ENCODE data around the gene PKNOX2.
"Not testable (repeated sequence)": the region's sequence is repeated elsewhere in the genome, so short reads cannot be mapped to it uniquely, and the experiment has no call there.

PKNOX2 gene

DNA sequence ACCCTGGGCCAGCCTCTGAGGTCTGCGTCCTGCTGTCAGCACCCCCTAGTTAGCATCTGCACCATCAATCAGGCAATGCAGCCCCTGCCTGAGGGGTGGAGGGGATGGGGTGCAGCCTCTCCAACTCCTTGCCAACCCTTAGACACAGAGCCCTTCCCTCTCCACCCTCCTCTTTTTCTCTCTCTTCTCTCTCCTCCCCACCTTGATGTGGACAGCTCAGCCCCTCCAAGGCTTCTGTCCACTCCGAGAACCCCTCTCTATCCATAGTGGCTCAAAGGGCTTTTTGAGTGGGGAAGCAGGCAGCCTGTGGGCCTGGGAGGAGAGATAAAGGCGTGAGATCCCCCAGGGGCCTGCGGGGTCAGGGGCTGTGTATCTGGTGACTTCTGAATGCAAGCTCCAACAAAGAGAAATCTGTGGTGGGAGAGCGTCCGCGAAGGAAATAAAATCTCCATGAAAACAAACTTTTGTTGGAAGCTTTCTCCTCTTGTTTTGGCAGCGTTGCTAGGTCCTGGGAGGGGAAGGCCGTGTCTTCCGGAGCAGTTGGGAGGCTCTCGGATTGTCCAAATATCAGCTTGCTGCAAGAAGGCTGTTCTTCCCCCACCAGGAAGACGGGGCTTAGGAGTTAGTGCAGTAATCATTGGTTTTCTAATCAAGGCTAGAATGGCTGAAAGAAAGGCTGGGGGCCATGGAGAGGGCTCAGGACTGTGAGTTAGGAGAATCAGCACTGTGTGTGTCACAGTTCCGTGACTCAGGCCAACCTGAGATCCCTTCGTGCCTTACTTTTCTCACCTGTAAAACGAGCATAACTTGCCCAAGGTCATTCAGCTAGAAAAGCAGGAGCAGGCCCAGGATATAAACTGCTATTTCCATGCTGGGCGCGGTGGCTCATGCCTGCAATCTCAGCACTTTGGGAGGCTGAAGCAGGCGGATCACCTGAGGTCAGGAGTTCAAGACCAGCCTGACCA lies 50.3 kb downstream of the PKNOX2 start:
- Histone ChIP-seq H3K9me3 (no peaks in the 10 kb centered on the region), H3K27ac (no peak overlapping the region), H3K4me3 (ENCODE audit: low read depth in 1 of 2, low read length in 1 of 2) (no peak overlapping the region), H3K36me3 (no peaks in the 10 kb centered on the region), H3K27me3 (peaks cover 34% of the 10 kb centered on the region), H3K4me1 (ENCODE audit: control insufficient read depth in 1 of 2, insufficient read depth in 1 of 2, low read depth in 1 of 2, low read length in 1 of 2) (no peaks in the 10 kb centered on the region)
- TF ChIP-seq CTCF (IDR thresholded peaks at IDR 0.05), result no peak

DNA sequence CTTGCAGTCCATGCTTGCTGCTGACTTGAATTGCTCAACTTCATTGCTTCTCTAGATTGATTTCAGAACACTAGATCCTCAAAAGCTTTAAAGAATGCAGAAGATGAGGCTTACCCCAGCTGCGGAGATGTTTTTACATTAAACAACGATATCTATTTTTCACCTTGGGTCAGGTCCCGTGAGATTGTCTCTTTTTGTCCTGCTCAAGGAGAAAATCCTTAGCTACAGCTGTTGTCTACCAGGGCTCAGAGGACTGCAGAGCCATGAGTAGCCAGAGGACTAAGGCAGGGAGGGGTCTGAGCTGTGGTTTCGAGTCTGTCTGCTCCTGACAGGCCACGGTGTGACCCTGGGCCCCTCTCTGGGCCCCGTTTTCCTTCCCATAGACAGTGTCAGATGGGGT lies 51.4 kb downstream of the PKNOX2 start:
- Histone ChIP-seq H3K9me3 (no peaks in the 10 kb centered on the region), H3K4me1 (ENCODE audit: control insufficient read depth in 1 of 2, insufficient read depth in 1 of 2, low read depth in 1 of 2, low read length in 1 of 2) (no peaks in the 10 kb centered on the region), H3K4me3 (ENCODE audit: low read depth in 1 of 2, low read length in 1 of 2) (no peak overlapping the region), H3K36me3 (no peaks in the 10 kb centered on the region), H3K27me3 (peaks cover 28% of the 10 kb centered on the region), H3K27ac (no peak overlapping the region)
- no peak for TF ChIP-seq CTCF (IDR thresholded peaks at IDR 0.05)

DNA sequence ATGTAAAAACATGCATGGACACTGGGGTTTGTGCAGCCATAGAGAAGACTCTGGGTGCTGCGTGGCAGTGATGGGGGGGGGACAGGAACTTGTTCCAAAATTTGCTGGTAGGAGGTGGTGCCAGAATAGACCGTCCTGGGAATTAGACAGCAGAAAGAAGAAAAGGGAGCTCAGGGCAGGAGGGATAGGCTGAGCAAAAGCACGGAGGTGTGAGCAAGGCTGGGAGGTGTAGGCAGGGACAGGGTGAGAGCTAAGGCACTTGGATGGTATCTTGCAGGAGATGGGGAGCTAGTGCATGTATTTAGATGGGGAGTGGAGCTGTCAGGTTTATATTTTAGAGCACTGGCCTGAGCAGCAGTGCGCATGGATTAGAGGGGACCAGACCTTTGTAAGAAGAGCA lies 53.8 kb downstream of the PKNOX2 start:
- Histone ChIP-seq H3K4me1 (ENCODE audit: control insufficient read depth in 1 of 2, insufficient read depth in 1 of 2, low read depth in 1 of 2, low read length in 1 of 2) (no peaks in the 10 kb centered on the region), H3K27ac (no peak overlapping the region), H3K4me3 (ENCODE audit: low read depth in 1 of 2, low read length in 1 of 2) (no peak overlapping the region), H3K27me3 (peaks cover 24% of the 10 kb centered on the region), H3K9me3 (no peaks in the 10 kb centered on the region), H3K36me3 (no peaks in the 10 kb centered on the region)
- no peak for TF ChIP-seq CTCF (IDR thresholded peaks at IDR 0.05)

- no peaks in the 10 kb centered on the region for H3K9me3 ChIP-seq
- no peak for TF ChIP-seq CTCF (IDR thresholded peaks at IDR 0.05)
- no peaks in the 10 kb centered on the region for H3K4me1 ChIP-seq (ENCODE audit: control insufficient read depth in 1 of 2, insufficient read depth in 1 of 2, low read depth in 1 of 2, low read length in 1 of 2)
- H3K4me3 ChIP-seq (ENCODE audit: low read depth in 1 of 2, low read length in 1 of 2), result no peak overlapping the region
- H3K36me3 ChIP-seq, result no peaks in the 10 kb centered on the region
- H3K27me3 ChIP-seq, result peaks cover 3% of the 10 kb centered on the region
- no peak overlapping the region for H3K27ac ChIP-seq
Measured at GRCh38 chr11:125221461-125221860, 56.9 kb downstream of the PKNOX2 start.

DNA sequence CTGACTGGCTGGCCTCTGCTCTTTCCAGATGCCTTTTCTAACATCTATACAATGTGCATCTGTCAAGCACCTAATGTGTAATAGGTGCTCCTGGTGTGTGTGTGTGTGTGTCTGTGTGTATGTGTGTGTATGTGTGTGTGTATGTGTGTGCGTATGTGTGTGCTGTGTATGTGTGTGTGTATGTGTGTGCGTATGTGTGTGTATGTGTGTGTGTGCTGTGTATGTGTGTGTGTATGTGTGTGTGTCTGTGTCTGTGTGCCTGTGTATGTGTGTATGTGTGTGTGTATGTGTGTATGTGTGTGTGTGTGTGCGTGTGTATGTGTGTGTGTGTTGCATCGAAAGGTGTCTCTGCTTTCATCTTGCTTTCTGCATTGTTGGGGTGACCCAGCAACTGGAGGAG lies 57.9 kb downstream of the PKNOX2 start:
- H3K4me3 ChIP-seq (ENCODE audit: low read depth in 1 of 2, low read length in 1 of 2), result no peak overlapping the region
- TF ChIP-seq CTCF (IDR thresholded peaks at IDR 0.05), result no peak
- H3K9me3 ChIP-seq, result no peaks in the 10 kb centered on the region
- no peaks in the 10 kb centered on the region for H3K36me3 ChIP-seq
- H3K27ac ChIP-seq, result no peak overlapping the region
- H3K27me3 ChIP-seq, result no peaks in the 10 kb centered on the region
- H3K4me1 ChIP-seq (ENCODE audit: control insufficient read depth in 1 of 2, insufficient read depth in 1 of 2, low read depth in 1 of 2, low read length in 1 of 2), result no peaks in the 10 kb centered on the region

GRCh38 chr11:125223161-125223560 lies 58.6 kb downstream of the PKNOX2 start:
- H3K27me3 ChIP-seq; H3K27ac ChIP-seq; H3K9me3 ChIP-seq; H3K4me1 ChIP-seq (ENCODE audit: control insufficient read depth in 1 of 2, insufficient read depth in 1 of 2, low read depth in 1 of 2, low read length in 1 of 2); H3K36me3 ChIP-seq; H3K4me3 ChIP-seq (ENCODE audit: low read depth in 1 of 2, low read length in 1 of 2): not testable (repeated sequence)
